ENCODE measurements around the gene KPNA6.

- TF ChIP-seq CTCF (IDR thresholded peaks at IDR 0.05; ENCODE audit: low read depth, low read length) = no peak
- TF ChIP-seq EZH2phosphoT487 (IDR thresholded peaks at IDR 0.05; ENCODE audit: low read depth) = no peak
Measured at GRCh38 chr1:32125313-32125712, 17.5 kb downstream of the KPNA6 start.

All from OCI-LY3 (cell line).